CD1c-positive myeloid dendritic cell (primary cell): Measurements from ENCODE around the gene SLC8A3.
A peak's percentile ranks its signal among the peaks of the same experiment; 100 is the strongest.

Experiments used
- DNase-seq: peaks from one replicate; pipeline ENCODE4 v3.0.0-alpha.2; 2016; ENCODE audit errors: extremely low spot score

The SLC8A3 gene

DNA sequence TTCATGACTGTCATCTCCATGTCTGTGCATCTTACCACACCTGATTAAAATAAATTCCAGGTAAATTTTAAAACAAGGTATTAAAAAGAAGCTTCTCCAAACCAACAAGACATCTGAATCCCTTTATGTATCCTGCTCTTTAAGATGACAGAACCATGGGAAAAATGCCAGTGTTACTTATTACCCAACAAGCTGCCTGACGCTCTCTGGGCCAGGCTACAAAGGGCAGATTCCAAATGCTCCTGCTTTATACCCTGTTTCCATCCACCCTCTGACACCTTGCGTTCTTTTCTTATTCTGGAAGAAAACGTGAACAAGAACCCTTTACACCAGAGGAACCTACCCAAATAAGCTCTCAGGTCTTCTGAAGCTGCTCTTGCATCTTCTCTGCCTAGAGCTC lies 70.7 kb downstream of the SLC8A3 start:
- no peak for DNase-seq

- no peak for DNase-seq
These were observed 72.5 kb downstream of the SLC8A3 start for GRCh38 chr14:70116278-70116677.

GRCh38 chr14:70114621-70115156 lies 74.1 kb downstream of the SLC8A3 start:
- no peak for DNase-seq

GRCh38 chr14:70113211-70113610 lies 75.5 kb downstream of the SLC8A3 start:
- no peak for DNase-seq

- no peak for DNase-seq
These were observed 80.3 kb downstream of the SLC8A3 start for GRCh38 chr14:70108419-70108818.

DNA sequence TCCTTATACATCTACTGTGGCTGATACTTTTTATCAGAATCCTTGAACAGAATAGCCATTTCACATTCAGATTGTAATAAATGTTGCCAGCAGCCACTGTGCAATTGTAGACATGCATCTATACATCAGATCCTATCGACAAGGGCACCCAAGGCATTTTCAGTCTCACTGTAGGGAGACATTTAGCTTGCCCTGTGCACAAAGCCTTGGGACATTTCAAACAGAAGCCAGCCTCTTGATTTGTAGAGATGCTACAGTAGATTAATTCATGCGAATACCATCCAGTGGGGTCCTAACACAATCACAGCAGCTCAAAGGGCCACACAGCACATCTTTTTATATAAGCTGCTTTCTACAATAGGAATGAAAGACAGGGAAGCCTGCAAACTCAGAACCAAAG lies 81.4 kb downstream of the SLC8A3 start:
- no peak for DNase-seq

DNA sequence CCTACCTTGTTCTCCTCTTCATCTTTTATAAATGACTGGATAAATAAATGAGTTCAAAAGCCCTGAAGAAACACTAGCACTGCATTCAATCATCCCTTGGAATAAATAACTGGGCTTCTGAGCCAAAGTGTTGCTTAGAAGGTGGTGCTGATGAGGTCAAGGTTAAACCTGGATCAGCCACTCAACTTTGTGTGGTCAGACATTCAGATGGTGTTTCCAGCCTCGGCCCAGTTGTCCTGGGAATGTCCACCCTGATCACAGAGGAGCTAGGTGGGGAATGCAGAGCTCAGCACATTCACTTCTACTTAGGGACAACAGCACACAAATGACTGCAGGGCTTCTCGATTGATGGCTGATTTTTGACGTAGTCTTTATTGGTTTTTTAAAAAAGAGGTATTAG lies 88.7 kb downstream of the SLC8A3 start:
- no peak for DNase-seq

DNA sequence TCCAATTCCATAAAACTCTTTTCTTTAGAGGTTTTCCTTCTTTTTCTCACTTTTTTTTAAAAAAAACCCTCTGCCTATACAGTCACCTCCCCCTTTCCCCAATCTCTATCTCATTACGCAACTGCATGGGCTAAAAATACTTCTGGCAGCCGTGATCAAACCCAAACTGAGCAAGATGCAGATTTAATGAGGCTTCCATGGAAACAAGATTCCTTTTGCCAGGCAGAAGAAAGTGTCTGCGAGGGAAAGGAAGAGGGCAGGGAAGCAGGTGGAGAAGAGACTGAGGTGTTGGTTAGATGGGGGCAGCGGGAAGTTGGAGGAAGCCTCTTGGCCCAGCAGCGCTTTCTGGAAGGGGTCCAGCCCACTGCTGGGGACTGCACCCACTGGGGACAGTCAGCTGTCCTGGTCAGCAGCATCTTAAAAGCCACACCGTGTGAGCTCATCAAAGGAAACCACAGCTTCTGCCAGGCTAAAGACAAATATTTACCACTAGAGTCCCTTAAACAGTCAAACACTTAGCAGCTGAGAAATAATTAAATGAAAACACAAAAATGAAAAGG lies 90.4 kb downstream of the SLC8A3 start:
- no peak for DNase-seq

DNA sequence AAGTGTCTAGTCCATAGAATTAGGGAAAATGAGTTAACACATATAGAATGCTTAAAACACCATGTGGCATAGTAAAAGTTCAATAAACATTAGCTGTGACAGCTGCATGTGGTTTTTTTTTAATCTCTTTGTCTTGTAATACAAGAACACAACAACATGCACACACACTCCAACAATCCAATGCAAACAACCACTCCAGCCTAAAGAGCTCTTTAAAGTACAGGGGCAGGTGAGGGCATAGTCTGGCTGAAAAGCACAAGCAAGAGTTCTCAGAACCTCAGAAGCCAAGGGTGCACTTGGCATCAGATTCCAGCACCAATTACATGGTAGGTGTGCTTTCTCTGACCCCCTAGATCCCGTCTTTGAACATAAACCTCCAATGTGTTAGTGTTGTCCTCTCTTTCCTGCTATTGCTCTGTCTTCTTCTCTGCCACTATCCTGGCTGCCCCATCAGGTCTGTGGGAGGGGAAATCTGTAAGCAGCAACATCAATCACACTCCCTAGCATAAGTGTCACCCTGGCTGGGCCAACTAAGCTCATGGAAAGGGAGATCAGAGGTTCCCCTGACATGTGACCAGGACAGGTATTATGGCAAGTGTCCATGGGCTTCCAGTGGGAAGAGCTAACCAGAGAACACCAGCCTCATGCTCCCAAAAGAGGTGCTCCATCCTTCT lies 91.0 kb downstream of the SLC8A3 start:
- no peak for DNase-seq

GRCh38 chr14:70096866-70097265 lies 91.9 kb downstream of the SLC8A3 start:
- DNase-seq: no peak

DNA sequence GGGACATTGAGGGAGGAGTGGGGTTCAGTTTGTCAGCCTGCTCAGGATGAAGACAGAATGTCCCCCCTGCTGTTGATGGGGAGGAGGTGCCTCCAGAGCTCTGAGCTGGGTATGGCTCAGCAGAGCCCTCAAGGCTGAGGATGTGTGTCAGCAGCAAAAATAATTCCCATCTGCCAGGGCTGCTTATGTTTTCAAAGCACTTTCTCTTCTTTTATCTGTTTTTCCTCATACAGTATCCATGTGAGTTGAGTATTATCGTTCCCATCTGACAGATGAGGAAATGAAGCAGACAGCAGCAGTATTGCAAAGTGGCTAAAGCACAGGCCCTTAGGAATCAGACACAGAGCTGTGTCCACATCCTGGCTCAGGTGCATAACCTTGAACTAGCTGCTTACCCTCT lies 94.1 kb downstream of the SLC8A3 start:
- DNase-seq: no peak

DNA sequence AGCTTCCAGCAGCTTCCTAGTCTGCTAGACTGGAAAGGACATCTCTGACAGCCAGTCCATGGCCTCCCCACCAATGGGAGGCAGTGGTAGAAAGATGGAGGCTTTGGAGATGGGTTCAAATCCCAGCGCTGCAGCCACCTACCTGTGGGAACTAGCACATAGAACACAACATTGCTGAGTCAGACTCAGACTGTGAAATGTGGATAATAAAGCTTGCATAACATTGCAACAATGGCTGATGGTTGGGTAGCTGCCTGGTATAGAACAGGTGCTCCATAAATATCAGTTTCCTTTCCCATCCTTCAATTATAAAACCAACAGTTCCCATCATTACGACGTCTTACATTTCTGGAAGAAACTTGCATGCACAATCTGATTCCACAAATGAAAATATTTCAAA lies 94.6 kb downstream of the SLC8A3 start:
- no peak for DNase-seq

- DNase-seq: no peak
These were observed 95.6 kb downstream of the SLC8A3 start for GRCh38 chr14:70093156-70093555.

- no peak for DNase-seq
These were observed 101.4 kb downstream of the SLC8A3 start for GRCh38 chr14:70087380-70087697.

DNA sequence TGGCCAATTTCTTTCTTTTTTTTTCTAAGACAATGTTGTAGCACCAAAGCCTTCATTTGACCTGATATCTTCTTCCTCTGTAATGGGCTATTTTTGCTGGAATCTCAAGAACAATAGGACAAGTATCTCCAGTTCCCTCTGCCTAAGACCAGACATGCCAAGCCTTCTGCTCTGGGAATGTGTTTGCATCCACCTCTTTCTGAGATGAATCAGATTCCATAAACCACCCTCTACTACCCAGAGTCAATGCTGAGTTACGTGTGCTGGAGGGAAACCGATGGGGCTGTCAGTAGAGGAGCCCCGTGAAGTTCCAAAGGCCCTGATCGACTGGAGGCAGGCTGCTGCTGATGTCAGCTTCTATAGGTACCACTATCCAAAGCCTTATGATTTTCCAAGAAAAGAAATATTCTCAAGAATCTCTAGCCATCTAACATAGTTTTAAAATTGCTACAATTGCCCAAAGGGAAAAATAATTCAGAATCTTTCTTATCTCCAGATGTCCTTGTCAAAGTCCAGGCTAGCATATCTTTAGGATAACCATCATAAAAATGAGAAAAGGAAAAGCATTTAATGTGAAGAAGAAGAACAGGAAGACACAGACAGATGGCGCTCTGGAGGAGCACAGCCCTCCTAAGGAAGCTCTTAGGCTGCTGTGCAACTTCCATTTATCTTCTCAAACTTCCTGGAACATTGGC lies 101.9 kb downstream of the SLC8A3 start:
- DNase-seq: peak; percentile 28

GRCh38 chr14:70084226-70084625 lies 104.5 kb downstream of the SLC8A3 start:
- no peak for DNase-seq

DNA sequence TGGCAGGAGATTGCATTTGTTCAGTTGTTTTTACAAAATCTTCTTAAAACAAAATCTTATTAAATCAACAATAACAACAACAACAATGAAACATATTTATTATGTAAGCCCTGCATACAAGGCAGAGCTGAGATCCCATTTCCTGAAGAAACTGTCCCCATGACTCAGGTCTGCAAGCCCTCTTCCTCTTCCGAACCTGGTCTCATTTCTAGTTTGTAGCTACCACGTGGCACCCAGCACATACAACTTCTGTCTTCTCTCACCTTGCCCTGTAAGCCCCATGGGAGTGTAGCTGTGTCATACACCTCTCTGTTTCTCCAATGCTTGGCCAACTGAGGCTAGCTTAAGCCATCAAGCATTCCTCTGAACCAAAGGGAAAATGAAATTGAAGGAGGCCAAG lies 106.4 kb downstream of the SLC8A3 start:
- no peak for DNase-seq

- no peak for DNase-seq
These were observed 108.7 kb downstream of the SLC8A3 start for GRCh38 chr14:70080076-70080475.

DNA sequence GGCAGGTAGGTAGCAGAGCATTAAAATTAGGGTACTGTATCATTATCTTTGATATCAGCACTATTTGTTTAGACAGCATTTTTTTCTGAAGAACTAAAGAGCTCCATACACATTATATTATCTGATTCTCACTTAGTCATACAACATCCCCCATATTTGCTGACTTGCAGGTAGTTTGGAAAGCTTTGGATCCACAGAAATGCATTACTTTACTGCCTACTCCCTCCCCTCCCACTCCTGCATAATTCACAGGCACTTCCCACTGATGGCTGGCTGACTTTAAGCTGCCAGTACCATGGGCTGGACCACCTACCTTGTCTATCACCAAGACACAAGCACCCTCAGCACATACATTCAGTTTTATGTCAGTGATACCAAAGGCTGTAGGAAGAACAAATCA lies 110.4 kb downstream of the SLC8A3 start:
- DNase-seq: no peak

DNA sequence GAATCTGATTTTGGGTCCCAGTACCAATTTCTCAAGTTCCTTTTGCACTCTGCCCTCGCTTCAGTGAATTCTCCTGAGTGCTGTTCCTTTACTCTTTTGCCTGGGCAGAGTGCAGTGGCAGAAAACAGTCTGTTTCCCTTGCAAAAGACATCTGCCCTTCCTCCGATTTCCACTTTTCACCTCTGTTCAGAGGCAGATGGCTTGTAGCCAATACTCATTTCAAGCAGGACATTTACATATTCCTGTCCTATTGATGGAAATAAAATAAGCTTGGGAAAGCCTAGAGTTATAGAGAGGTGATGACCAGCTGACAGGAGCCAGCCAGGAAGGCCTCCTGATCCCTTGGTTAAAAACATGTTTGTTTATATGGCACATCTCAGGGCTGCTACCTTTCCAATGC lies 111.0 kb downstream of the SLC8A3 start:
- no peak for DNase-seq

- DNase-seq: no peak
These were observed 111.7 kb downstream of the SLC8A3 start for GRCh38 chr14:70077005-70077404.

DNA sequence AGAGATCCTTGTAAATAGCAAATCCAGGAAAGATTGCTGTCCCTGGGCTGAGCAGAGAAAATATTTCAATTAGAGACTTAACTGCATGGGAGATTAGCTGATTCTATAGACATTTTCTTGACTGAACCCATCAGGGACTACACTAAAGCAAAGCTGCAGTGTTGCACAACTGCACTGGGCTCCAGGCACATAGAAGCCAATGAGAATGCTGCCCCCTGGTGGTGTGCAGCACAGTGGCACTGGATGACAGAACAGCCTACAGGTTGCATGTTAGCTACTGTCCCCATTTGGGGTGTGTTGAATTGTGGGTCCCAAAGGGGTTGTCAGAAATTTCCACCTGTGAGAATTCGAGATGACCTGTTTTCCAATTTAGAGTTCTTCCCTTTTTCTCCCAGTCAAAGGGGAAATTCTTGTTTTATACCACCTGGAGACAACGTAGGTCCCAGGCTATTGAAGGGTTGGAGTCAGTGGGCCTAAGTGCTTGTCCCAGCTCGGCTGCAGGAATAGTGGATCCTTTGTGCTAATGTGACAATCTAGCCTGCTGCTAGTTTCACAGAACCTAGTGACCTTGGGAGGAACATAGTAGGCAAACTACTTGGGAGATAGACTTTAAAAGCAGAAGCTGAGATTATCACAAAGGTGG lies 114.7 kb downstream of the SLC8A3 start:
- DNase-seq: peak; percentile 68

DNA sequence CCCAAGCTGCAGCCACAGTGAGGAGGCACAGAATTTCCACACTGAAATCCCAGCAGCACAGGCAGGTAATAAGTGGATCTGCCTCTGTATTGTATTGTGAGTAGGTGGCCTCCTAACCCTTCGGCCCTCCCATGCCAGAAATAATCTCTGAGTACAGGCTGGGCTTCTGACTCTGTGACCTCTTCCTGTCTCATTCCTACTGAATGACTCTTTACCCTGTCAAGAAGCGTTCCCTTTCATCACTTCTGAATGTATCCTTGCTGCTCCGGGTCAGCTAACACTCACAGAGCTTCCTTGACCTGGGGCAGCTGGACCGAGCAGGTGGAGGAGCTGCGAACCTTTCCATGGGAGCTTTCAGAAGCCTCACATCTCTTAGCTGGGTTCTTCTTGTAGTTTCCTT lies 119.6 kb downstream of the SLC8A3 start:
- no peak for DNase-seq
